ENCODE results near the gene MRPL4. TPM values are rescaled to one million over a fixed set of nuclear protein-coding genes. Genes with fewer than 3 reads are reported as not detected.

Gene MRPL4
- total and polyA plus RNA-seq, 2 of the 13 experiments (the other 11 are each of a cell fraction or from before 2014, with no cell fraction given) = 40.6 to 42.5 TPM

DNA sequence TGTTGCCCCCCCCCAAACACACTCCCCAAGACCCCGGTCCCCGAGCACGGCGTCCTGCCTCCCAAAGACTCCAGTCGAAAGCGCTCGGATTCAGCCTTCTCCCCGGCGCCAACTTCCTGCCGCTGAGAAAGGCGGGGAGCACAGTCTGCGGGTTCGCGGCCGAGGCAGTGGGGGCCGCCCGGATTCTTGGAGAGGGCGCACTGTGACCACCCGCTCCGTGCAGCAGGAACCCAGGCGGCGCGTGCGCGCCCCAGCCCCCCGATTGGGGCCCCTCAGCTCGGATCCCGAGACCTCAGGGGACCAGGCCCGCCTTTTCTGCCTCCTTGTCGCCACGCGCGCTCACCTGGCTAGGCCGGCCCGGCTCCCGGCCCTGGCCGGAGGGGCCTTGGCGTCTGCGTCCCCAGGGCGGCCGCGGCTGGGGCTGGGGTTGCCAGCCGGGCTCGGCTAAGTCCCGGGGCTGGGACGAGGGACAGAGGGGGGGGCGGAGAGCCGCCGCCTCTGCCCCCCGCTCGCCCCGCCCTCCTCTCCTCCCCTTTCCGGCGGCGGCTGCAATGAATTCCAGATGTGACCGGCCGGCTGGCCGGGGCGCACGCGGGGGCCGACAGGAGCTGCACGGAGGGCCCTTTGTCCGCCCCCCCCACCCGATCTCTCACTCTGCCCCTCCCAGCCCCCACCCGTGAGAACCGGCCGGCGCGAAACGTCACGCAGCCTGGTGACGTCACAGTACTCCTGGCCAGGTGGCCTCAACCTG is 21.0 kb upstream of the MRPL4 start, which contains the start of gene S1PR2 (continued):
- TF ChIP-seq KDM4B (CRISPR knock-in tag; IDR thresholded peaks at IDR 0.05) (no peak), RERE (CRISPR knock-in tag; IDR thresholded peaks at IDR 0.05; ENCODE audit: low read depth) (no peak), ONECUT2 (CRISPR knock-in tag; IDR thresholded peaks at IDR 0.05) (no peak), ZNF674 (CRISPR knock-in tag; IDR thresholded peaks at IDR 0.05; ENCODE audit: low read depth) (no peak), ZNF180 (CRISPR knock-in tag; IDR thresholded peaks at IDR 0.05; ENCODE audit: borderline replicate concordance, low read depth) (no peak), ZNF614 (CRISPR knock-in tag; IDR thresholded peaks at IDR 0.05; ENCODE audit: borderline replicate concordance) (no peak), ZFP82 (CRISPR knock-in tag; IDR thresholded peaks at IDR 0.05; ENCODE audit: borderline replicate concordance) (no peak), EHMT2 (IDR thresholded peaks at IDR 0.05; ENCODE audit: borderline replicate concordance, low read depth, low read length) (no peak)
- TF ChIP-seq, protein P1, sequence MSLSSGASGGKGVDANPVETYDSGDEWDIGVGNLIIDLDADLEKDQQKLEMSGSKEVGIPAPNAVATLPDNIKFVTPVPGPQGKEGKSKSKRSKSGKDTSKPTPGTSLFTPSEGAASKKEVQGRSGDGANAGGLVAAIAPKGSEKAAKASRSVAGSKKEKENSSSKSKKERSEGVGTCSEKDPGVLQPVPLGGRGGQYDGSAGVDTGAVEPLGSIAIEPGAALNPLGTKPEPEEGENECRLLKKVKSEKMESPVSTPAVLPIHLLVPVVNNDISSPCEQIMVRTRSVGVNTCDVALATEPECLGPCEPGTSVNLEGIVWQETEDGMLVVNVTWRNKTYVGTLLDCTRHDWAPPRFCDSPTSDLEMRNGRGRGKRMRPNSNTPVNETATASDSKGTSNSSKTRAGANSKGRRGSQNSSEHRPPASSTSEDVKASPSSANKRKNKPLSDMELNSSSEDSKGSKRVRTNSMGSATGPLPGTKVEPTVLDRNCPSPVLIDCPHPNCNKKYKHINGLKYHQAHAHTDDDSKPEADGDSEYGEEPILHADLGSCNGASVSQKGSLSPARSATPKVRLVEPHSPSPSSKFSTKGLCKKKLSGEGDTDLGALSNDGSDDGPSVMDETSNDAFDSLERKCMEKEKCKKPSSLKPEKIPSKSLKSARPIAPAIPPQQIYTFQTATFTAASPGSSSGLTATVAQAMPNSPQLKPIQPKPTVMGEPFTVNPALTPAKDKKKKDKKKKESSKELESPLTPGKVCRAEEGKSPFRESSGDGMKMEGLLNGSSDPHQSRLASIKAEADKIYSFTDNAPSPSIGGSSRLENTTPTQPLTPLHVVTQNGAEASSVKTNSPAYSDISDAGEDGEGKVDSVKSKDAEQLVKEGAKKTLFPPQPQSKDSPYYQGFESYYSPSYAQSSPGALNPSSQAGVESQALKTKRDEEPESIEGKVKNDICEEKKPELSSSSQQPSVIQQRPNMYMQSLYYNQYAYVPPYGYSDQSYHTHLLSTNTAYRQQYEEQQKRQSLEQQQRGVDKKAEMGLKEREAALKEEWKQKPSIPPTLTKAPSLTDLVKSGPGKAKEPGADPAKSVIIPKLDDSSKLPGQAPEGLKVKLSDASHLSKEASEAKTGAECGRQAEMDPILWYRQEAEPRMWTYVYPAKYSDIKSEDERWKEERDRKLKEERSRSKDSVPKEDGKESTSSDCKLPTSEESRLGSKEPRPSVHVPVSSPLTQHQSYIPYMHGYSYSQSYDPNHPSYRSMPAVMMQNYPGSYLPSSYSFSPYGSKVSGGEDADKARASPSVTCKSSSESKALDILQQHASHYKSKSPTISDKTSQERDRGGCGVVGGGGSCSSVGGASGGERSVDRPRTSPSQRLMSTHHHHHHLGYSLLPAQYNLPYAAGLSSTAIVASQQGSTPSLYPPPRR (CRISPR knock-in tag; IDR thresholded peaks at IDR 0.05; ENCODE audit: borderline replicate concordance) = no peak
- TF ChIP-seq, protein P2, sequence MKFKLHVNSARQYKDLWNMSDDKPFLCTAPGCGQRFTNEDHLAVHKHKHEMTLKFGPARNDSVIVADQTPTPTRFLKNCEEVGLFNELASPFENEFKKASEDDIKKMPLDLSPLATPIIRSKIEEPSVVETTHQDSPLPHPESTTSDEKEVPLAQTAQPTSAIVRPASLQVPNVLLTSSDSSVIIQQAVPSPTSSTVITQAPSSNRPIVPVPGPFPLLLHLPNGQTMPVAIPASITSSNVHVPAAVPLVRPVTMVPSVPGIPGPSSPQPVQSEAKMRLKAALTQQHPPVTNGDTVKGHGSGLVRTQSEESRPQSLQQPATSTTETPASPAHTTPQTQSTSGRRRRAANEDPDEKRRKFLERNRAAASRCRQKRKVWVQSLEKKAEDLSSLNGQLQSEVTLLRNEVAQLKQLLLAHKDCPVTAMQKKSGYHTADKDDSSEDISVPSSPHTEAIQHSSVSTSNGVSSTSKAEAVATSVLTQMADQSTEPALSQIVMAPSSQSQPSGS (CRISPR knock-in tag; IDR thresholded peaks at IDR 0.05) = no peak

Data from HepG2 (cell line).